Thoracic aorta (tissue), 2 donors: ENCODE measurements around the gene SWSAP1. TPM values are rescaled to one million over a fixed set of nuclear protein-coding genes. Genes with fewer than 3 reads are reported as not detected.

Experiments
- ATAC-seq: fragments of 150-250 bp; one replicate; pipeline ENCODE4 v1.8.0; 2017; ENCODE audit warnings: low read depth; ENCODE audit not compliant: insufficient number of reproducible peaks, low FRiP score
- DNase-seq: peaks from one replicate; pipeline ENCODE4 v3.0.0-alpha.2; 2020; ENCODE audit warnings: low spot score
- H3K27ac ChIP-seq, 2 donors: fragments of 200-600 bp; sonication (generic); 1 replicate in 1 of 2; 2 replicates in 1 of 2; pipeline ENCODE4 v1.5.1; 2016; ENCODE audit warnings: mild to moderate bottlenecking in 2 of 2, moderate library complexity in 2 of 2
- H3K27me3 ChIP-seq: fragments of 200-600 bp; sonication (generic); replicated peaks from 2 replicates; pipeline ENCODE4 v1.6.0; 2016; ENCODE audit warnings: mild to moderate bottlenecking; ENCODE audit not compliant: insufficient read depth
- H3K36me3 ChIP-seq: fragments of 200-600 bp; sonication (generic); one replicate; pipeline ENCODE4 v1.5.1; 2016
- H3K4me1 ChIP-seq, 2 donors: fragments of 200-600 bp; sonication (generic); 1 replicate in 1 of 2; 2 replicates in 1 of 2; pipeline versions ENCODE4 v1.5.1 to v1.6.0; 2016; ENCODE audit warnings: low read depth in 2 of 2, mild to moderate bottlenecking in 1 of 2; ENCODE audit not compliant: control insufficient read depth in 1 of 2
- H3K4me3 ChIP-seq: fragments of 200-600 bp; sonication (generic); 2 replicates; pipeline ENCODE4 v1.5.1; 2016; ENCODE audit warnings: mild to moderate bottlenecking
- H3K9me3 ChIP-seq: fragments of 200-600 bp; sonication (generic); 2 replicates; pipeline ENCODE4 v1.5.1; 2016
- CTCF ChIP-seq: fragments of 200-600 bp; sonication (generic); IDR thresholded peaks from one replicate; pipeline ENCODE4 v1.5.1; 2019; ENCODE audit warnings: antibody characterized with exemption
- total RNA-seq, 2 donors: library from RNA; depleted of rRNA; stranded (reverse); fragments of >200 nt; gene quantifications; one replicate each; pipeline versions ENCODE4 v1.1.0 to v1.2.3, GENCODE V29; 2016

Gene SWSAP1
- total RNA-seq, 2 donors from 2014 or later, result 1.2 to 1.5 TPM

- Histone ChIP-seq H3K4me3 (no peak overlapping the region), H3K36me3 (no peaks in the 10 kb centered on the region), H3K4me1 (peaks cover 23 to 80% of the 10 kb centered on the region in 2 donors), H3K27me3 (no peaks in the 10 kb centered on the region), H3K9me3 (no peaks in the 10 kb centered on the region), H3K27ac (no peak overlapping the region)
- ATAC-seq (no peak), DNase-seq (no peak)
- no peak for TF ChIP-seq CTCF
Measured at GRCh38 chr19:11379857-11380350, 5.4 kb downstream of the SWSAP1 start.

GRCh38 chr19:11380653-11381537 is 6.4 kb downstream of the SWSAP1 start:
- peak; percentile 64 for TF ChIP-seq CTCF
- H3K4me1 ChIP-seq, result peaks cover 19 to 74% of the 10 kb centered on the region in 2 donors

GRCh38 chr19:11382898-11383705 is 8.6 kb downstream of the SWSAP1 start:
- H3K4me3 ChIP-seq, result peak overlapping the region; percentile 60
- ATAC-seq (no peak), DNase-seq (no peak)
- H3K4me1 ChIP-seq, result peaks cover 11 to 53% of the 10 kb centered on the region in 2 donors
- no peaks in the 10 kb centered on the region for H3K27me3 ChIP-seq
- H3K9me3 ChIP-seq, result no peaks in the 10 kb centered on the region
- peak; percentile 40 for TF ChIP-seq CTCF
- peak overlapping the region in 1 of 2 donors; percentile 27 for H3K27ac ChIP-seq
- no peaks in the 10 kb centered on the region for H3K36me3 ChIP-seq

More at GRCh38 chr19:11380653-11381537, 6.4 kb downstream of the SWSAP1 start:
- Histone ChIP-seq H3K9me3 (no peaks in the 10 kb centered on the region), H3K36me3 (no peaks in the 10 kb centered on the region), H3K27ac (peak overlapping the region; percentile 55 to 56), H3K4me3 (peak overlapping the region; percentile 75), H3K27me3 (no peaks in the 10 kb centered on the region)
- DNase-seq, result peak; percentile 88
- peak; percentile 86 for ATAC-seq

GRCh38 chr19:11383706-11384048 is 9.2 kb downstream of the SWSAP1 start:
- H3K27me3 ChIP-seq, result no peaks in the 10 kb centered on the region
- DNase-seq, result no peak
- H3K4me1 ChIP-seq, result peaks cover 8 to 47% of the 10 kb centered on the region in 2 donors
- no peaks in the 10 kb centered on the region for H3K9me3 ChIP-seq
- no peak overlapping the region for H3K27ac ChIP-seq
- TF ChIP-seq CTCF, result no peak
- H3K36me3 ChIP-seq, result no peaks in the 10 kb centered on the region
- ATAC-seq, result no peak
- H3K4me3 ChIP-seq, result peak overlapping the region; percentile 60

DNA sequence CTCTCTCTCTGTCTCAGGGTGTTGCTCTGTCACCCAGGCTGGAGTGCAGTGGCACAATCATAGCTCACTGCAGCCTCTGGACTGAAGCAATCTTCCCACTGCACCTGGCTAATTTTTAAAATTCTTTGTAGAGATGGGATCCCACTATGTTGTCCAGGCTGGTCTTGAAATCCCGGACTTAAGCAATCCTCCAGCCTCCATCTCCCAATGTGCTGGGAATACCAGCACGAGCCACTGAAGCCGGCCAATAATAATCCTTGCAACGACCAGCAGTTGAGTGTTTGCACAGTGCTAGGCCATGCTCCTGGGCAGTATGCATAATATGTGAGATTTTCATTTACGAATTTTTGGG is 10.3 kb downstream of the SWSAP1 start:
- no peak for TF ChIP-seq CTCF
- ATAC-seq (no peak), DNase-seq (no peak)
- Histone ChIP-seq H3K27me3 (no peaks in the 10 kb centered on the region), H3K4me3 (no peak overlapping the region), H3K27ac (no peak overlapping the region), H3K4me1 (peaks cover 8 to 38% of the 10 kb centered on the region in 2 donors), H3K36me3 (no peaks in the 10 kb centered on the region), H3K9me3 (no peaks in the 10 kb centered on the region)
